Measurements from ENCODE around the gene IL1RAPL2.
"Not testable (repeated sequence)": the region's sequence is repeated elsewhere in the genome, so short reads cannot be mapped to it uniquely, and the experiment has no call there.

Gene IL1RAPL2

DNA sequence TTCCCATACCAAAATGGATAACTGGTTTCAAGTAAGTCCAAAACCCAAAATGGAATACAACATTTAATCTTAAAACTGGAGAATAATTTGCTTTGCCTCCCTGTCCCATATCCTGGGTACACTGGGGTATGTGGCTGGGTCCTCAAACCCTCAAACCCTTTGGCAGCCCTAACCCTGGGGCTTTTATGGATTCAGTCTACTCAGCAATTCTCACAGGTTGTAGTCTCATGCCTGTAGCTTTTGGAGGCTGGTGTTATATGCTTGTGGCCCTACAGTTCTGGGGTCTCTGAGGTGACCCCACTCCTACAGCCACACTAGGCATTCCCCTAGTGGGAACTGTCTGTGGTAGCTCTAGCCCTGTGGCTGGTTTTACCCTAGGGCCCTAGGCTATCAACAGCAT is 1145.8 kb downstream of the IL1RAPL2 start:
- no peak for DNase-seq (ENCODE audit: low spot score)

DNA sequence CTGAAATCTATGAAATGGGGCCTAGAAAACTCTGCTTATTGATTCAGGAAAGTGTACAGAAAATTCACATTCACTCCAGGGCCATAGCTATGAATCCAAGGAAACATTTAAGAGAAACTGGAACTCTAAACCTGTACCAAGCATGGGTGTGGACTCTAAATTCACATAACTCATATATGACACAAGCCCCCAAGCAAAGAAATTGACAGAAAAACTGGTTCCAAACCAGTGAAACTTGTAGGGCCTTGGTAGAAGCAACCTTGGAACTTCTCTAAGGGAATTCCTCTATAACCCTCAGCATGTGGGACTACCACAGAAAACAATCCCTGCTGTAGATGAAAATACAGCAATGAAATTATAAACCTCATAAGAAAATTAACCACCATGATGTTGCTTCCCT is 1149.7 kb downstream of the IL1RAPL2 start:
- no peak for DNase-seq (ENCODE audit: low spot score)

DNA sequence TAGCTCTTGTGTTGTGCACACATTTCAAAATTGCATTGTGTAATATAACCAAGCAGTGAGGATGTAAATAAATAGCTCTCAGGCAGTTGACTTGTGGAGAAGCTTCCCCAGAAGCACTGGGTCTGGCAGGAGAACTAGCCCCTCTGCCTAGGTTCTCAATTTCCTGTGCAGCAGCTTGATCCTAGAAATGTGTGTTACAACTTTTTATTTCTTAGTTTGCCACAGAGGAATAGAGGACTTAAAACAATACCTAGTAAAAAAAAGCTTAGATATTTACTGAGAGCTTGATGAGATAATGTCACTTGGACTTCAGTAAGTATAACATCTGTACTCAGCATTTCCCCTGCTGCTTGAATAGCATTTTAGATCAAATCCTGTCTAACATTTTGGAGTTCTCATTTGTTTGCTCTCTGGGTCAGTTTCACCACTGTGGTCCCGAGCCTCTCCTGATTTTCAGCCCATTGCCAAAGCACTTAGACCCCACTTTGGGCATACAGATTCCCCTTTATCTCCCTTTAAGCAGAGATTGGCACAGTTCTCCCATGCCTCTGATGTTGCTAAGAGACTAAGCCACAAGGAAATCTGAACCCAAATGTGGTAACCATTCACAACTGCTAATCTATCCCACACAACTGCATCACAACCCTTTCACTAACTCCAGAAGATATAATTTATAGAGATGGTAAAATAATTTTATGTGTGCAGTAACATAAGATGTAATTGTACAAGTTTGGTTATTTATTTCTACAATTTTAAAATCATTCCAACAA is 1158.2 kb downstream of the IL1RAPL2 start:
- DNase-seq (ENCODE audit: low spot score), result no peak

DNA sequence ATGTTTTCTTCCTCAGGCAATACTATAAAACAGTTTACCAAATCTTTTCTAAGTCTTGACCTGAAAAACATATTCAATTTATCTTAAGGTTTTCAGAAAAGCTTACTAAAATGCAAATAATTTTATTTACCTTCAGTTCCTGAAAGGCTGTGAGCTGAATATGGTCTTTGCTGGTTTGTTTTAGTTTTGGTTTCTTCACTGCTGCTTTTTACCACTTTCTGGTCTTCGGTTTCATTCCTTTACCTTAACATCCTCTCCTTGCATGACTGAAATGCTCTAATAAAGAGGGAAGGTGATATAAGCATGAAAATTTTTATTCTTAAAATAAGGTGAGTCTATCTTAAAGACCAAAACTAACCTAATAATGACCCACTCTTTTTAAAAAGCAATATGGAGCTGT is 1159.2 kb downstream of the IL1RAPL2 start:
- no peak for DNase-seq (ENCODE audit: low spot score)

DNA sequence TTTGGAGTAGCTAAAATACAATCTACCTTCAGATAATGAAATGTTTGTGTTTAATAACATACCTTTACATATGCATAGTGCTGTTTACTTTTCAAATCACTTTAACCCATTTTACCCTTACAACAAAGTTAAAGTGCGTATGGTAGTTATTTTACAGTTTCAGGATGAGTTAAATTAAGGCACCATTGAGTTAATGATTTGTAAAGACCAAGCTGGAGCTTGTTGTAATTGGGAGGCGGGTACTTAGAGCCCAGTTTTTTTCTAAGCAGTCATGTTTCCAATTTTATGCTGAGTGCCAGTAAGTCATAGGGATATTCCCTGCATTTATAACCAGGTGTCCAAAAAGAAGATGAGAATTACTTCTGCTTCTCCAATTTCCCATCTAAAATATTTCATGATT is 1172.2 kb downstream of the IL1RAPL2 start:
- DNase-seq (ENCODE audit: low spot score), result no peak

DNA sequence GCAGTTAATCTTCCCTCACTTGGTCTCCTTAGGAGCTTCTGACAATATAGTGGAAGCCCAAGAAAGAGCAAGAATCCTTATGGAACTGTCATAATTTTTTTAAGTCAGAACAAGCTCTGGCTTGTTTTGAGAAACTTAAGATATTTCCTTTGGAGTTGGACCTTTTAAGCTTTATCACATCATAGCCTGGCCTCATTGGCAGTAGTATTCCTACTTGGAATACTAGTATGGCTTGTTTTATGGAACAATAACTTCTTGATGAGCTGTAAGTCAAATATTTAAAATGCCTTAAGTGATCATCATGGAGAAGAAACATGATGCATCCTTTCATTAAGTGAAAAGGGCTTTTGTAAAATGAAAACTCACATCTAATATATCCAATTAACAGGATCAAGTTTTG is 1178.3 kb downstream of the IL1RAPL2 start:
- no peak for DNase-seq (ENCODE audit: low spot score)

DNA sequence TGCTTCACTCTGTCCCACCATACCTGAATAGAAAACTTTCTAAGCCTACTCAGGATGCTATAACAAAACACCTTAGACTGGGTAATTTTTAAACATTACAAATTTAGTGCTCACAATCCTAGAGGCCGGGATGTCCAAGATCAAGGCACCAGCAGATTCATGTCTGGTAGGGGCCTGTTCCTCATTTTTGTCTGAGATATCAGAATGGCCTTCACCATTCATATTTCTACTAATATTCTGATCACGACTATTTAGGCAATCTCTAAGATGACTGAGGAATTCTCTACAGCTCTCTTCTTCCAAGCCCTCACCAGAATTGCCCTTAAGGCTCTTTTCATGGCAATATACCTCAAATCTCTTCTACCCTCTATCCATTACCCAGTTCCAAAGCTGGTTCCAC is 1178.9 kb downstream of the IL1RAPL2 start:
- no peak for DNase-seq (ENCODE audit: low spot score)

DNA sequence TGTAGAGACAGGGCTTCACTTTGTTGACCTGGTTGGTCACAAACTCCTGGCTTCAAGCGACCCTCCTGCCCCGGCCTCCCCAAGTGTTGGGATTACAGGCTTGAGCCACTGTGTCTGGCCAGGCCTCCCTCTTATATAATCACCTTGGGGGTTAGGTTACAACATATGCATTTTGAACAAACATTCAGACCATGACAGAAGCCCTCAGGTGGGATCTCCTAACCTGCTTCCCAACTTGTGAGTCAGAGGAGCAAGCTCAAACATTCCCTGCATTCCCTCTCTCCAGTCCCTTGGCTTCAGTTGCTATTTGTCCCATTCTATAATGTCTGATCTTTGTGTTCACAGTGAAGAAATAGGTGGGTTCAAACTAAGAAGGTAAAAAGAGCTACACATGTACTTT is 1179.9 kb downstream of the IL1RAPL2 start:
- DNase-seq (ENCODE audit: low spot score), result no peak

DNA sequence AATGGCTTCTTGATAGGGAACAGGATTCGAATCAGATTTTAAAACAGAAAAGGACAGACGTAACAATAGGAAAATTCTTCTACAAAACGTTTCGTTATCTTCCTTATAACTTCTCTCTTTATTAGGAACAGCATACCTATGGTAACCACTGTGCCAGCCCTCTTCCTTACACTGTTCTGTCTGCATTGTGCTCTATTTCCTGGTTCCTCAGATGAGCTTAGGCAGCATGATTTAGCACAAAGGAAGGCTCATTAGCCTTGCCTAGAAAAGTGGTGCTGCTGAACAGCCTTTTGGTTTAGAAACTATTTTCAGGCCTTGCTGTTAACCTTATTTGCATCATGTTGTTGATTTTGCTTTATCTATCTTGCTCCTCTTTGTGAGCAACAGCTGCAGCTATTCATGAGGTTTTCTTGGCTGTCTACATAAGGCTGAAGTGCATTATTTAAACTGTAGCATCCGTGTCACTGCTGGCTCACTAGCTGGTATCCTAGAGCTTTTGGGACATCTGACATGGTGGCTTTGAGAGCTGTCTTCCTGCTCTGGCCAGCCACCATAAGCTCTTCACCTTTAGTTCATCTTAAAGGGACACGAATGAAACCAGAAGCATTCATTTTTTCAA is 1186.4 kb downstream of the IL1RAPL2 start:
- no peak for DNase-seq (ENCODE audit: low spot score)

DNA sequence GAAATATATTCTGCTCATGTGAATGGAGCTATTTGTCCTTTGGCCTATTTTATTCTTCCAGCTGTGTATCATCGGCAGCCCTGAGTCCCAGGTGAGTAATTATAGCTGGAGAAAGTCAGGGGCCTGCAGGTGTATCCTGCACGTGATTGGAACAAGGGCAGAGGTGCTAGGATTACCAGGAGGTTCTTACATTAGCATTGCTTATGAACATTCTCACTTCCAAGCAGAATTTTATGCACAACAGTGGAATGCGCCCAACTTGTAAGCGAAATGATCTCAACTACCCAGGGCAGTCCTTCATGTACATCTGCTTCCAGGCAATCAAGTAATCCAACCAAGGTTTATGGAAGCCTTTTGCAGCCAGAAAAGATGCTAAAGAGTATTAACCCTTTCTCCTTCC is 1187.4 kb downstream of the IL1RAPL2 start:
- DNase-seq (ENCODE audit: low spot score), result no peak

DNA sequence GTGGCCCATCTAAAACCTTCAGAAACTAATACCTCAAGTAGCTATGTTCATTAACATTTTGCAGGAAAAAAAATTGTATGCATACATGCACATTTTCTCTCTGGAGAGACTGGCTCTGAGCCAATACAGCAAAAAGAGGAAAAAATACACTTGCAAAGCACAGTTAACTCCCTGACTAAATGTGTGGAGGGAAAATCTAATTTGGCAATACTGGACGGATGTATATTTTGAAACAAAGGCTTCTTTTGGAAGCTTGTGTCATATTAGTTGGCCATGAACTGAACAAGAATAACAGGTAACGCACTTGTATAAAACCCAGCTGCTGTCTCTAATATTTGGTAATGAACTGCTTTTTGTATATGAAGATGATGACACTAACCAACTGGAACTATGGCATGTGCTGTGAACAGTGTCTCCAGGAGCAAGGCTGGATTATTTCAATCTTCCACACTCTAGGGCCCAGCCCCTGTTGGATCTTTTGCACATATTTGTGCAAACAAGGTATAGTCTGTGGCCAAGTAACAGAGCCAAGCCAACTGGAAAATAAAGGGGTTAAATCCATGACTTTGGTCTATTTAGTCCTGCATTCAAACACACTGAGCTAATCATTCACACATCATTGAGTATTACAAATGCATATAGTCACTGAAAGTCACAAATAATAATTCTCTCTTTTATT is 1188.4 kb downstream of the IL1RAPL2 start:
- no peak for DNase-seq (ENCODE audit: low spot score)

DNA sequence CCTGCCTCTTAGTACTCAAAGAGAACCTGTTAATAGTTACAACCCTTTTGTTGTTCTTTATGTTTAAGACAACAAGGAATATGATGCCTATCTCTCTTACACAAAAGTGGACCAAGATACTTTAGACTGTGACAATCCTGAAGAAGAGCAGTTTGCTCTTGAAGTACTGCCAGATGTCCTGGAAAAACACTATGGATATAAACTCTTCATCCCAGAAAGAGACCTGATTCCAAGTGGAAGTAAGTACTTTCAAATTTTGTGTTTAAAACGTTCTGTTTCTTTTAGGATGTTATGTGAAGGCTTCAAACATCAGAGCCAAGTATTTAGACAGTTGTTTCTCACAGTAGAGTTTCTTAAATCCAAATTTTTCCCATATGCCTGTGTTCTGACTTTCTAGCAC is 1189.1 kb downstream of the IL1RAPL2 start:
- DNase-seq (ENCODE audit: low spot score), result no peak

DNA sequence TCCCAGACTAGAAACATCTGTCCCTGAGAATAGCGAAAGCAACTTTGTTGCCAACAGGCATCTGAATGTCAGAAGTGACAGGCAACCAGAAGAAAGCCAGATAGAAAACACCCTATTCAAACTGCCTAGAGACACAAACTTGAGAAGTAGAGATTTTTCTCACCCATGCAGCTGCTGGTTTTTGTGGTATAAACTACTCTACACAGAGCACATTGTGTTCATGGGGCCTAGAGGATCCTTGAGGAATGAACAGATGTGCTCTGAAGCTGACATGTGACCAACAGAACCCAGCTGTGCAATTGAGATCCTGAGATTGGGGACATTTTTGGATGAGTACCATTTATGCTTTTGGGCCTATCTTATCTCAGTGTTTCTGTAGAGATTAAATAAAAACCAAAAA is 1192.8 kb downstream of the IL1RAPL2 start:
- no peak for DNase-seq (ENCODE audit: low spot score)

DNA sequence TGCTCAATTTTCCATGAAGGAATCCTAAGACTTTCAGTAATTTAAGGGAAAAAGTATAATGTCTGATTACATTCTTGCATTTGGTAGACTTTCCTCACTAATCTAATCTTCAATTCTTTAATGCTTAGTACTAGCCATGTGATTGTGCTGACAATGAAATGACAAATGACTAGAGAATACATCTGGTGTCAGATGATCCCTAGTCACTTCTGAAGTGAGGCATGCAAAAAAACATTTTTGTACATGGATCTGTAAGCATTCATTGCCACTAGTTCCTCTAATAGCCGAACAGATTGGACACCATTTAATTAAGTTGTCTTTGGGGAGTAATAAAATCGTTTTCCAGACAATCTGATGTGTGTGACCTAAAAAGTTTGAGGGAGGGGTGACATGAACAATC is 1193.6 kb downstream of the IL1RAPL2 start:
- no peak for DNase-seq (ENCODE audit: low spot score)

DNA sequence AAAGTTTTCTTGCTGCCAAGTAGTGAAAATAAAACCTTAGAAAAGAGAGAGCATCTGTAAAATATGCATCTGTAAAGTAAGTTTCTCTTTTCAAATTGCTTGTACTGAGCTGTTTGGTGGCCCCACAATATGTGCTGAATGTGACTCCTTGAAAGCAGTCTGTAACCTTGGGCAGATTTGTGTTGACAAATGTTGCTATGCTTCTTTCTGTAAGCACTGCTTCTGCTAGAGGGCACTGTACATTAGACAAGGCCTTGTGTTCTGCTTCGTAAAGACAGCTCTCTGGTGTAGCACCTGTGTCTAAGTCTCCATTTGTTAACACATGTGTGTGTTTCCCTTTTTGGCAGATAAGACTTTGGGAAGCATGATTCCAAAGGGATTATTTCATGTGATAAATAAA is 1199.7 kb downstream of the IL1RAPL2 start:
- no peak for DNase-seq (ENCODE audit: low spot score)

DNA sequence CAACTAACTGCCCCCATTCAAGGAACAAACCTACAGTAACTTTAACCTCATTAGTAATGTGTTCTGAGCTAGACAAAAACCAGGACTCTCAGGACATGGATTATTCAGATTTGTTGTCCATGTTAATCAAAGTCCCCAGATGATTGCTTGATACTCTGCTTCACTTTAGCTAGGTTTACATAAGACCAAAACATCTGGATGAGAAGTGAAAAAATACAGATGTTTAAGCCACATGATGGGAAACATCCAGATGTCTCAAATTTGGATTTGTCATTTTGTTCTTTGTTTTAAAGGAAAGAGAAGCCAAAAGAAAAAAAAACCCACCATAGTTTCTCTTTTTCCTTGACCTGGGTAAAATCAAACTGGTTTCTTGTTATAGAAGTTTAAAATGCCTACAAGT is 1207.8 kb downstream of the IL1RAPL2 start:
- no peak for DNase-seq (ENCODE audit: low spot score)

DNA sequence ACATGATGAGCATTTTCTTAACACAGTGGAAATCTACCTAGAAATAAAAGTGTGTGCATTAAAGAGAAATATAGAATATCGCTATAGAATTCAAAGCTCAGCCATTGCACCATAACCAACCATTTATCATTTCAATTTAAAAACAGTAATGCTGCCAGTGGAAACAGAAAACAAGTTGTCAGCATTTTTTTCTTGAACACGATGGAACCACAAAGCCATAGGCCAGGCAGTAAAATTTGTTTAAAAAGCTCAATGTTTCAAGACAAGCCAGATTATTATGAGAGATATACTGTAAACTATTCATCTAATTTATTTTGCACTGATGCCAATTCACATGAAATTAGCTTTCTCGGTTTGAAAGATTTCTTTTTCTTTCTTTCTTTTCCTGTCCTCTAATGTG is 1209.7 kb downstream of the IL1RAPL2 start:
- no peak for DNase-seq (ENCODE audit: low spot score)

DNA sequence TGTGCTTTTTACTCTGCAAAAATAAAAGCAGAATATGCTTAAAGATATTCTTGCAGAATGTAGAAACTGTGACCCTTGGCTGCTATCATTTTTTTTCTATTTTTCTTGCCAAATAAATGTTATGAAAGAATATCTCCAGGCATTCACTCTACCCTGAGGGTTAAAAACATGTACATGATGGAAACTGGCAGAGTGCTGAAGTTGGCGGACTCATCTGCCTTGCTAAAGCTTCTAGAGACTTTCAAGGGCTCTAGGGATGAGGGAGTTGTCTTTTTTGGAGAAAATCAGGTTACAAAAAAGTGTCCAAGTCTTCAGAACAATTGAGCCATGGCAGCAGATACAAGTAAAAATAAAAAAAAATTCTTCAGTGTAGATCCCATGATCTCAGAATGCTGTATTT is 1215.8 kb downstream of the IL1RAPL2 start:
- DNase-seq (ENCODE audit: low spot score), result no peak

DNA sequence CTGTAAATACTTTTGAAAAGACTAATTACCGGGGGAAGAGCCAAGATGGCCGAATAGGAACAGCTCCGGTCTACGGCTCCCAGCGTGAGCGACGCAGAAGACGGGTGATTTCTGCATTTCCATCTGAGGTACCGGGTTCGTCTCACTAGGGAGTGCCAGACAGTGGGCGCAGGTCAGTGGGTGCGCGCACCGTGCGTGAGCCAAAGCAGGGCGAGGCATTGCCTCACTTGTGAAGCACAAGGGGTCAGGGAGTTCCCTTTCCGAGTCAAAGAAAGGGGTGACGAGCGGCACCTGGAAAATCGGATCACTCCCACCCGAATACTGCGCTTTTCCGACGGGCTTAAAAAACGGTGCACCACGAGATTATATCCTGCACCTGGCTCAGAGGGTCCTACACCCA is 1230.9 kb downstream of the IL1RAPL2 start:
- DNase-seq (ENCODE audit: low spot score), result not testable (repeated sequence)

DNA sequence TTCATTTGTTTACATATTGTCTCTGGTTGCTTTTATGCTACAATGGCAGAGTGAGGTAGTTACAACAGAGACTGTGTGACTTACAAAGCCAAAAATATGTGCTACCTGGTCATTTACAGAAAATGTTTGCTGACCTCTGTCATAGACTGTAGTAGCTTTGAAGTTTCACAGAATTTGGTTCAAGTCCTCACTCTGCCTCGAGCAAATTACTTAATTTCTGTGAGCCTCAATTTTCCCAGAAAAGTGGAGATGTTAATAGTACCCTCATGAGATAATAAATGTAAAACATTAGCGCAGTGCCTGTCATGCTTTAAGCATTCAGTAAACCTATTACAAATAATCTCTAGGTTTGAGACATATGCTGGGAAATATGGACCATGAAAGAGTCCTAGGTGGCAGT is 1237.9 kb downstream of the IL1RAPL2 start:
- DNase-seq (ENCODE audit: low spot score), result no peak

DNA sequence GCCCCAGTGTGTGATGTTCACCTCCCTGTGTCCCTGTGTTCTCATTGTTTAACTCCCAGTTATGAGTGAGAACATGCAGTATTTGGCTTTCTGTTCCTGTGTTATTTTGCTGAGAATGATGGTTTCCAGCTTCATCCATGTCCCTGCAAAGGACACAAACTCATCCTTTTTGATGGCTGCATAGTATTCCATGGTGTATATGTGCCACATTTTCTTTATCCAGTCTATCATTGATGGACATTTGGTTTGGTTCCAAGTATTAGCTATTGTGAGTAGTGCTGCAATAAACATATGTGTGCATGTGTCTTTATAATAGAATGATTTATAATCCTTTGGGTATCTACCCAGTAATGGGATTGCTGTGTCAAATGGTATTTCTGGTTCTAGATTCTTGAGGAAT is 1239.7 kb downstream of the IL1RAPL2 start:
- DNase-seq (ENCODE audit: low spot score), result not testable (repeated sequence)

DNA sequence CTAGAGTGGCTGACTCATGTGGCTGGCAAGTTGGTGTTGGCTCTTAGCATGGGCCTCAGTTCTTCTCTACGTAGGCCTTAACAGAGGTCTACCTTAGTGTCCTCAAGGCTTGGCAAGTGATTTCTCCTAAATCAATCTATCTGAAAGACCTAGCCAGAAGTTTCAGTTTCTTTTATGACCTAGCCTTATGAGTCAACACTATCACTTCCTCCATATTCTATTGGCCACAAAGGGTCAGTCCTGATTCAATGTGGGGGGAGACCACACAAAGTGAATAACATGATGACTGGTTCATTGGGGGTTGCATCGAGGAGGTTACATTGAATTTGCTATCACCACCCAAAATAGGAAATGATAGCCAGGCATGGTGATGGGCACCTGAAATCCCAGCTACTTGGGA is 1250.5 kb downstream of the IL1RAPL2 start:
- no peak for DNase-seq (ENCODE audit: low spot score)
